KMS-11 (cell line): Measurements from ENCODE around the gene TMEM92.

ENCODE experiments used
- H2AFZ ChIP-seq: fragments of 200-600 bp; sonication (generic); 2 replicates; pipeline ENCODE4 v1.6.1; 2016; ENCODE audit warnings: antibody characterized with exemption, mixed run types, low read depth
- H3K27ac ChIP-seq: fragments of 200-600 bp; sonication (generic); 2 replicates; pipeline ENCODE4 v1.6.1; 2016; ENCODE audit warnings: mild to moderate bottlenecking, mixed run types
- H3K27me3 ChIP-seq: fragments of 200-600 bp; sonication (generic); 2 replicates; pipeline ENCODE4 v1.6.1; 2017; ENCODE audit warnings: mild to moderate bottlenecking, low read depth, mixed run types, moderate library complexity; ENCODE audit not compliant: insufficient read depth
- H3K36me3 ChIP-seq: fragments of 200-600 bp; sonication (generic); 2 replicates; pipeline ENCODE4 v1.6.1; 2017; ENCODE audit warnings: mild to moderate bottlenecking, mixed run types; ENCODE audit not compliant: insufficient read depth
- H3K4me1 ChIP-seq: fragments of 200-600 bp; sonication (generic); 2 replicates; pipeline ENCODE4 v1.6.1; 2016; ENCODE audit warnings: mild to moderate bottlenecking, low read depth, mixed run types; ENCODE audit not compliant: poor library complexity, severe bottlenecking
- H3K4me2 ChIP-seq: fragments of 200-600 bp; sonication (generic); 2 replicates; pipeline ENCODE4 v1.7.0; 2016; ENCODE audit warnings: mild to moderate bottlenecking, mixed run types
- H3K4me3 ChIP-seq: fragments of 200-600 bp; sonication (generic); IDR thresholded peaks from 2 replicates; pipeline ENCODE4 v1.6.1; 2017; ENCODE audit warnings: low read depth, low read length, mixed read lengths; ENCODE audit not compliant: insufficient read depth
- H3K79me2 ChIP-seq: fragments of 200-600 bp; sonication (generic); 2 replicates; pipeline ENCODE4 v1.6.1; 2016; ENCODE audit warnings: low read depth, mixed run types; ENCODE audit not compliant: insufficient read depth
- H3K9ac ChIP-seq: fragments of 200-600 bp; sonication (generic); 2 replicates; pipeline ENCODE4 v1.6.1; 2016; ENCODE audit warnings: mild to moderate bottlenecking, mixed run types
- H4K20me1 ChIP-seq: fragments of 200-600 bp; sonication (generic); 2 replicates; pipeline ENCODE4 v1.6.1; 2016; ENCODE audit warnings: mild to moderate bottlenecking, mixed run types; ENCODE audit not compliant: insufficient read depth
- CTCF ChIP-seq: fragments of 200-600 bp; sonication (generic); conservative IDR thresholded peaks from 2 replicates; pipeline ENCODE4 v1.6.1; 2017; ENCODE audit warnings: low read depth, mild to moderate bottlenecking, antibody characterized with exemption, low read length, moderate library complexity, mixed read lengths

The TMEM92 gene

GRCh38 chr17:50280068-50280467 lies 5.8 kb downstream of the TMEM92 start:
- no peak overlapping the region for H3K4me3 ChIP-seq
- no peaks in the 10 kb centered on the region for H3K36me3 ChIP-seq

GRCh38 chr17:50280801-50281441 lies 6.7 kb downstream of the TMEM92 start:
- H3K4me1 ChIP-seq, result no peaks in the 10 kb centered on the region
- no peak overlapping the region for H3K27ac ChIP-seq
- no peak overlapping the region for H3K4me2 ChIP-seq

More at GRCh38 chr17:50280068-50280467, 5.8 kb downstream of the TMEM92 start:
- TF ChIP-seq CTCF, result no peak
- no peak overlapping the region for H3K4me2 ChIP-seq
- H3K27ac ChIP-seq, result no peak overlapping the region
- H2AFZ ChIP-seq, result no peak overlapping the region
- no peaks in the 10 kb centered on the region for H3K4me1 ChIP-seq
- H3K79me2 ChIP-seq, result no peaks in the 10 kb centered on the region
- no peak overlapping the region for H3K9ac ChIP-seq
- H3K27me3 ChIP-seq, result peaks cover 71% of the 10 kb centered on the region
- H4K20me1 ChIP-seq, result no peaks in the 10 kb centered on the region

GRCh38 chr17:50281739-50282401 lies 7.6 kb downstream of the TMEM92 start:
- Histone ChIP-seq H2AFZ (no peak overlapping the region), H3K4me2 (no peak overlapping the region), H3K27me3 (peaks cover 69% of the 10 kb centered on the region), H3K4me1 (no peaks in the 10 kb centered on the region), H3K27ac (no peak overlapping the region), H3K4me3 (no peak overlapping the region), H3K36me3 (no peaks in the 10 kb centered on the region), H4K20me1 (no peaks in the 10 kb centered on the region), H3K9ac (no peak overlapping the region), H3K79me2 (no peaks in the 10 kb centered on the region)
- TF ChIP-seq CTCF, result no peak

More at GRCh38 chr17:50280801-50281441, 6.7 kb downstream of the TMEM92 start:
- Histone ChIP-seq H2AFZ (no peak overlapping the region), H3K27me3 (peaks cover 69% of the 10 kb centered on the region), H4K20me1 (no peaks in the 10 kb centered on the region), H3K79me2 (no peaks in the 10 kb centered on the region), H3K4me3 (no peak overlapping the region), H3K36me3 (no peaks in the 10 kb centered on the region), H3K9ac (no peak overlapping the region)
- no peak for TF ChIP-seq CTCF

- no peaks in the 10 kb centered on the region for H4K20me1 ChIP-seq
- H3K27ac ChIP-seq, result no peak overlapping the region
- no peak overlapping the region for H3K4me2 ChIP-seq
- H3K4me3 ChIP-seq, result no peak overlapping the region
- no peak overlapping the region for H2AFZ ChIP-seq
- peaks cover 56% of the 10 kb centered on the region for H3K27me3 ChIP-seq
- no peak for TF ChIP-seq CTCF
- no peak overlapping the region for H3K9ac ChIP-seq
- H3K4me1 ChIP-seq, result no peaks in the 10 kb centered on the region
- H3K36me3 ChIP-seq, result no peaks in the 10 kb centered on the region
- no peaks in the 10 kb centered on the region for H3K79me2 ChIP-seq
Measured at GRCh38 chr17:50283246-50283645, 9.0 kb downstream of the TMEM92 start.
